ENCODE data around the gene LIN28B.

LIN28B gene

GRCh38 chr6:105015482-105015881 is 58.6 kb downstream of the LIN28B start:
- no peak for DNase-seq

GRCh38 chr6:105019285-105019684 is 62.4 kb downstream of the LIN28B start:
- DNase-seq, result no peak

GRCh38 chr6:105021399-105021798 is 64.5 kb downstream of the LIN28B start:
- no peak for DNase-seq

- no peak for DNase-seq
Observed at GRCh38 chr6:105022416-105022815, 65.5 kb downstream of the LIN28B start.

- DNase-seq, result no peak
Observed at GRCh38 chr6:105024803-105025202, 67.9 kb downstream of the LIN28B start.

GRCh38 chr6:105028898-105029297 is 72.0 kb downstream of the LIN28B start:
- DNase-seq, result no peak

GRCh38 chr6:105029581-105029980 is 72.7 kb downstream of the LIN28B start:
- no peak for DNase-seq

GRCh38 chr6:105034470-105034869 is 77.6 kb downstream of the LIN28B start:
- no peak for DNase-seq

GRCh38 chr6:105035299-105035698 is 78.4 kb downstream of the LIN28B start:
- no peak for DNase-seq

- no peak for DNase-seq
Observed at GRCh38 chr6:105036351-105036750, 79.4 kb downstream of the LIN28B start.

- no peak for DNase-seq
Observed at GRCh38 chr6:105038259-105038658, 81.4 kb downstream of the LIN28B start.

GRCh38 chr6:105041880-105042279 is 85.0 kb downstream of the LIN28B start:
- DNase-seq, result no peak

GRCh38 chr6:105042648-105043047 is 85.7 kb downstream of the LIN28B start:
- DNase-seq, result no peak

- no peak for DNase-seq
Observed at GRCh38 chr6:105043979-105044378, 87.1 kb downstream of the LIN28B start.

GRCh38 chr6:105045526-105045925 is 88.6 kb downstream of the LIN28B start:
- no peak for DNase-seq

- no peak for DNase-seq
Observed at GRCh38 chr6:105051941-105052471, 95.1 kb downstream of the LIN28B start.

- no peak for DNase-seq
Observed at GRCh38 chr6:105056646-105057045, 99.7 kb downstream of the LIN28B start.

GRCh38 chr6:105057160-105057559 is 100.3 kb downstream of the LIN28B start:
- no peak for DNase-seq

- DNase-seq, result no peak
Observed at GRCh38 chr6:105058316-105058715, 101.4 kb downstream of the LIN28B start.

- no peak for DNase-seq
Observed at GRCh38 chr6:105058846-105059245, 101.9 kb downstream of the LIN28B start.

GRCh38 chr6:105066233-105066632 is 109.3 kb downstream of the LIN28B start:
- DNase-seq, result no peak

GRCh38 chr6:105066836-105067235 is 109.9 kb downstream of the LIN28B start:
- DNase-seq, result no peak

GRCh38 chr6:105067329-105067728 is 110.4 kb downstream of the LIN28B start:
- DNase-seq, result no peak

- no peak for DNase-seq
Observed at GRCh38 chr6:105068407-105068806, 111.5 kb downstream of the LIN28B start.

- no peak for DNase-seq
Observed at GRCh38 chr6:105069821-105070445, 113.0 kb downstream of the LIN28B start.

All from activated CD4-positive, alpha-beta T cell treated with anti-CD3 and anti-CD28 coated beads for 48 hours (primary cell).